OCI-LY7 (cell line): ENCODE measurements around the gene ZCCHC13. TPM values are rescaled to one million over a fixed set of nuclear protein-coding genes. Genes with fewer than 3 reads are reported as not detected.

Source experiments
- BruUV-seq: library from RNA; stranded (reverse); fragments of 400-500 nt; replicated peaks from 2 replicates; lab custom pipeline; 2021; lab: Mats Ljungman, UMichigan
- CTCF ChIA-PET: fragments of 300-600 bp; sonication (Branson Sonifier 250); formaldehyde crosslinking; loops from one replicate; lab custom pipeline; 2022; ENCODE audit warnings: antibody characterized with exemption; ENCODE audit not compliant: unreplicated experiment; lab: Charles Lee
- POLR2A ChIA-PET: fragments of 300-600 bp; sonication (Branson Sonifier 250); formaldehyde crosslinking; loops from one replicate; lab custom pipeline; 2022; ENCODE audit warnings: antibody characterized with exemption; lab: Charles Lee
- DNase-seq: peaks from one replicate; pipeline ENCODE4 v3.0.0-alpha.2; 2015; ENCODE audit warnings: low spot score
- H2AFZ ChIP-seq: fragments of 200-600 bp; sonication (generic), shearing (Covaris generic); 2 replicates; pipeline ENCODE4 v1.6.1; 2014; ENCODE audit warnings: mild to moderate bottlenecking, antibody characterized with exemption, low read length, moderate library complexity
- H3K27ac ChIP-seq: fragments of 200-600 bp; sonication (generic); 2 replicates; pipeline ENCODE4 v1.5.1; 2014; ENCODE audit warnings: mixed run types, low read depth, mild to moderate bottlenecking, moderate library complexity, low read length, inconsistent platforms; ENCODE audit not compliant: poor library complexity, severe bottlenecking
- H3K36me3 ChIP-seq: fragments of 200-600 bp; sonication (generic); 2 replicates; pipeline ENCODE4 v1.6.1; 2014; ENCODE audit warnings: mild to moderate bottlenecking, antibody characterized with exemption, low read length, moderate library complexity, mixed read lengths; ENCODE audit not compliant: insufficient read depth
- H3K4me1 ChIP-seq: fragments of 200-600 bp; sonication (generic); 2 replicates; pipeline ENCODE4 v1.5.1; 2014; ENCODE audit warnings: mild to moderate bottlenecking, low read length; ENCODE audit not compliant: insufficient read depth, poor library complexity, severe bottlenecking
- H3K4me2 ChIP-seq: fragments of 200-600 bp; sonication (generic); 2 replicates; pipeline ENCODE4 v1.6.1; 2014; ENCODE audit warnings: mild to moderate bottlenecking, low read length
- H3K4me3 ChIP-seq: fragments of 200-600 bp; sonication (generic); 2 replicates; pipeline ENCODE4 v1.5.1; 2014; ENCODE audit warnings: mild to moderate bottlenecking, low read depth, low read length; ENCODE audit not compliant: poor library complexity, severe bottlenecking
- H3K79me2 ChIP-seq: fragments of 200-600 bp; sonication (generic); 2 replicates; pipeline ENCODE4 v1.6.1; 2016; ENCODE audit warnings: low read depth, mild to moderate bottlenecking, low read length, moderate library complexity, mixed read lengths; ENCODE audit not compliant: insufficient read depth
- H3K9me2 ChIP-seq: fragments of 200-600 bp; sonication (generic); 2 replicates; pipeline ENCODE4 v1.6.1; 2016; ENCODE audit warnings: mild to moderate bottlenecking, low read length, mixed read lengths; ENCODE audit not compliant: insufficient read depth
- H3K9me3 ChIP-seq: fragments of 200-600 bp; sonication (generic); 2 replicates; pipeline ENCODE4 v1.6.1; 2014; ENCODE audit warnings: mild to moderate bottlenecking, mixed run types, low read length, mixed read lengths
- H4K20me1 ChIP-seq: fragments of 200-600 bp; sonication (generic); 2 replicates; pipeline ENCODE4 v1.6.1; 2014; ENCODE audit warnings: mild to moderate bottlenecking, antibody characterized with exemption, low read length, moderate library complexity, mixed read lengths; ENCODE audit not compliant: insufficient read depth
- EZH2phosphoT487 ChIP-seq: fragments of 200-600 bp; sonication (generic); IDR thresholded peaks from 2 replicates; pipeline ENCODE4 v1.6.1; 2018; ENCODE audit warnings: low read depth, borderline replicate concordance, mild to moderate bottlenecking, mixed run types, antibody characterized with exemption, low read length, moderate library complexity, mixed read lengths
- intact Hi-C: fragments of 100-400 bp; cut with micrococcal nuclease; formaldehyde crosslinking; loops from one replicate; pipeline ENCODE4 v1.10.0; 2022; ENCODE audit not compliant: unreplicated experiment
- total RNA-seq, 2 experiments: library from RNA; depleted of rRNA in 1 of 2; stranded (reverse); fragments of >200 nt in 1 of 2; shearing (Covaris generic) in 1 of 2; gene quantifications; 2 replicates each; pipeline ENCODE4 v1.2.3, GENCODE V29; 2014 to 2022
- TF ChIP-seq, protein P1 (sequence below): fragments of 200-600 bp; sonication (generic); conservative IDR thresholded peaks from 2 replicates; pipeline ENCODE4 v1.5.1; 2014; ENCODE audit warnings: mild to moderate bottlenecking, antibody characterized with exemption, low read length, moderate library complexity, mixed read lengths

Gene ZCCHC13
- total RNA-seq, 2 experiments from 2014 or later, result not detected

- Histone ChIP-seq H3K9me2 (no peaks in the 10 kb centered on the region), H3K4me3 (peak overlapping the region; percentile 97), H3K27ac (peak overlapping the region; percentile 93), H3K4me1 (peaks cover 9% of the 10 kb centered on the region), H3K9me3 (no peaks in the 10 kb centered on the region), H3K4me2 (peak overlapping the region; percentile 69), H3K79me2 (peaks cover 39% of the 10 kb centered on the region), H2AFZ (peak overlapping the region; percentile 76), H4K20me1 (no peaks in the 10 kb centered on the region), H3K36me3 (peaks cover 19% of the 10 kb centered on the region)
- TF ChIP-seq EZH2phosphoT487, result no peak
- TF ChIP-seq, protein P1, sequence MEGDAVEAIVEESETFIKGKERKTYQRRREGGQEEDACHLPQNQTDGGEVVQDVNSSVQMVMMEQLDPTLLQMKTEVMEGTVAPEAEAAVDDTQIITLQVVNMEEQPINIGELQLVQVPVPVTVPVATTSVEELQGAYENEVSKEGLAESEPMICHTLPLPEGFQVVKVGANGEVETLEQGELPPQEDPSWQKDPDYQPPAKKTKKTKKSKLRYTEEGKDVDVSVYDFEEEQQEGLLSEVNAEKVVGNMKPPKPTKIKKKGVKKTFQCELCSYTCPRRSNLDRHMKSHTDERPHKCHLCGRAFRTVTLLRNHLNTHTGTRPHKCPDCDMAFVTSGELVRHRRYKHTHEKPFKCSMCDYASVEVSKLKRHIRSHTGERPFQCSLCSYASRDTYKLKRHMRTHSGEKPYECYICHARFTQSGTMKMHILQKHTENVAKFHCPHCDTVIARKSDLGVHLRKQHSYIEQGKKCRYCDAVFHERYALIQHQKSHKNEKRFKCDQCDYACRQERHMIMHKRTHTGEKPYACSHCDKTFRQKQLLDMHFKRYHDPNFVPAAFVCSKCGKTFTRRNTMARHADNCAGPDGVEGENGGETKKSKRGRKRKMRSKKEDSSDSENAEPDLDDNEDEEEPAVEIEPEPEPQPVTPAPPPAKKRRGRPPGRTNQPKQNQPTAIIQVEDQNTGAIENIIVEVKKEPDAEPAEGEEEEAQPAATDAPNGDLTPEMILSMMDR, result no peak
- no peak for DNase-seq
- ChIA-PET CTCF (no interaction called here), POLR2A (interaction anchor here (0.7 kb wide), 1 partner anchor 11 kb away, joined by 3 read pairs; no protein-coding TSS in a partner anchor)
- intact Hi-C loops, result loop anchor here (5.0 to 10.0 kb wide), 3 partner anchors 321 to 1717 kb away; partner anchors contain the start of genes HDAC8 and RLIM
- BruUV-seq, result TSS peak; percentile 83
These were observed 12.4 kb upstream of the ZCCHC13 start for GRCh38 chrX:74291577-74291963.

DNA sequence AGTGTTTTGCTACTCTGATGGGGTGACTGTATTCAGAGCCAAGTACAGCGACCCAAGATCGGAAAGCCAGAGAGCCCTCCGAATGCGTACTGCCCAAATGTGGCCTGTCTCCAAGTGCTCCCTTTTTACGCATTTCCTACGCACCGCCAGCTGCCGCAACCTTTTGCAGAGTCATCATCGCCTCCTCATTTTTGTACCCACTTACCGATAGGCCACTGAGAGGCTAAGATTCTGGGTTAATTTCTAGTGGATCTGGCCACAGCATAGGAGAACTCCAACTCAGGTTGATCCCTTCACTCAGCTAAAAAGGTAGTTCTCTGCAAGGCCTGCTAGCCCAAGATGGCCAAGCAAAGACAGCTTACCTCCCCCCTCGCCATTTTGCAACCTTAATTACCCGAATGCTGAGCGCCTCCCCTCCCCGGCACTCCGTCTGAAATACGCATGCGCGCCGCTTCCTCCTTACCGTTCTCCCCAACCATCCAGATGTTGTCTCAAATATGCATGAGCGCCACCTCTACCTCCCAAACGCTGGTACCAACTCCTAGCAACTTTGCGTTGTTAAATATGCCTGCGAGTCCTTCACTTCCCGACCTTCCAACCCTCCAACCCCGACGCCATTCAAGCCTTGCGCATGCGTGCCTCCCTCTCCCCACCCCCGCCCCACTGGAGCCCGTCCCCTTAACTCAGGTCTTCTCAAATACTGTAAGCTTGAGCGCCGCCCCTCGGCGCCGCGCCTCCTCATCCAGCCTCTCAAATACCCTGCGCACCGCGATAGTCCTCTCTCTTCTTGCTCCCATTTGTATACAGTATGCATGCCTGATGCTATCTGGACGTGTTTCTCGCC lies 11.8 kb upstream of the ZCCHC13 start:
- BruUV-seq, result no TSS peak
- TF ChIP-seq, protein P1, result peak; percentile 62
- no peak for TF ChIP-seq EZH2phosphoT487
- H3K36me3 ChIP-seq, result peaks cover 13% of the 10 kb centered on the region
- H3K27ac ChIP-seq, result peak overlapping the region; percentile 93
- peak; percentile 86 for DNase-seq
- H3K9me2 ChIP-seq, result no peaks in the 10 kb centered on the region
- peak overlapping the region; percentile 80 for H3K4me2 ChIP-seq
- no peaks in the 10 kb centered on the region for H4K20me1 ChIP-seq
- intact Hi-C loops, result loop anchor here (5.0 to 10.0 kb wide), 3 partner anchors 320 to 1717 kb away; partner anchors contain the start of genes HDAC8 and RLIM
- ChIA-PET CTCF (interaction anchor here (0.6 kb wide), 2 partner anchors 330 to 1931 kb away, joined by 5 to 9 read pairs; no protein-coding TSS in a partner anchor), POLR2A (interaction anchor here (0.6 to 0.7 kb wide), 3 partner anchors 11 to 780 kb away, joined by 3 read pairs; no protein-coding TSS in a partner anchor)
- no peaks in the 10 kb centered on the region for H3K9me3 ChIP-seq
- peaks cover 9% of the 10 kb centered on the region for H3K4me1 ChIP-seq
- peaks cover 39% of the 10 kb centered on the region for H3K79me2 ChIP-seq
- H3K4me3 ChIP-seq, result peak overlapping the region; percentile 97
- H2AFZ ChIP-seq, result peak overlapping the region; percentile 92
